Lower leg skin (tissue), 4 donors: ENCODE data around the gene KHDRBS2. TPM values are rescaled to one million over a fixed set of nuclear protein-coding genes. Genes with fewer than 3 reads are reported as not detected.

Source experiments
- DNase-seq, 2 donors: peaks; one replicate each; pipeline ENCODE4 v3.0.0-alpha.2; 2019; ENCODE audit warnings: low spot score in 2 of 2
- H3K4me3 ChIP-seq: fragments of 200-600 bp; sonication (generic); 2 replicates; pipeline ENCODE4 v1.5.1; 2017; ENCODE audit warnings: mild to moderate bottlenecking, low read depth; ENCODE audit not compliant: poor library complexity, severe bottlenecking
- CTCF ChIP-seq, 3 donors: fragments of 450-650 bp; IDR thresholded peaks; one replicate each; pipeline ENCODE4 v1.5.1; 2016; ENCODE audit warnings: antibody characterized with exemption in 3 of 3, mild to moderate bottlenecking in 3 of 3, moderate library complexity in 2 of 3
- POLR2A ChIP-seq, 2 donors: fragments of 450-650 bp; IDR thresholded peaks; one replicate each; pipeline ENCODE4 v1.6.1; 2016 to 2017; ENCODE audit warnings: antibody characterized with exemption in 2 of 2, mild to moderate bottlenecking in 1 of 2, moderate library complexity in 1 of 2
- WGBS, 2 donors: methylation state at CpG; one replicate each; pipeline ENCODE4 v1.1.5; 2018; 5-methylcytosine and 5-hydroxymethylcytosine counted together
- intact Hi-C: fragments of 100-400 bp; cut with DNase I; formaldehyde crosslinking; loops from one replicate; pipeline ENCODE4 v1.15.0; 2023; ENCODE audit warnings: low total_unique reads
- total RNA-seq, 4 donors: library from RNA; depleted of rRNA; stranded (reverse); fragments of >200 nt; gene quantifications; one replicate each; pipeline ENCODE4 v1.1.0, GENCODE V29; 2016

The KHDRBS2 gene
- total RNA-seq, 4 donors from 2014 or later, result 0.19 TPM; not detected in 3

DNA sequence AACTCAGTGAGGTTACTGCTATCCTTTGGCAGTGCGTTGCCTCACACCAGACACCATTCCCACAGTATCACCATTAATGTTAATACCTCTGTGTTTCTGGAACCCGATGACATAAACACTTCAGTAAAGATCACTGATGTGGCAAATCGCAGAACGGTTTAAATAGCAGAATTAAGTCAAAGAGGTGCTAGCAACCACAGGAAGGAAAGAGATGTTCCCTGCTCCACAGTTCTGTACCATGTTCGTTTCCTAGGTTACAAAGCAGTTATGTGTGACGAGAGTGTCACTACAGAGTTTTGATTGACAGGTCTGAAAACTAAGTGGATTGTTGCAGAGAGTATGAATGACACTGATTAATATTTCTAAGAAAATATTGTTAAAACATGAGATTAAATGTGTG lies 272.3 kb downstream of the KHDRBS2 start:
- WGBS, 2 donors, result 72 to 82% methylated on average over 6 of the region's 6 CpGs
- H3K4me3 ChIP-seq, result no peak overlapping the region
- no peak for DNase-seq
- intact Hi-C loops, result no loop called here
- no peak for TF ChIP-seq CTCF (IDR thresholded peaks at IDR 0.05)
- TF ChIP-seq POLR2A (IDR thresholded peaks at IDR 0.05), result no peak

GRCh38 chr6:62009445-62009844 lies 276.6 kb downstream of the KHDRBS2 start:
- intact Hi-C loops, result no loop called here
- no peak for DNase-seq
- peak overlapping the region; percentile 1 for H3K4me3 ChIP-seq
- 77 to 89% methylated on average over 3 of the region's 3 CpGs for WGBS, 2 donors
- no peak for TF ChIP-seq CTCF (IDR thresholded peaks at IDR 0.05)
- TF ChIP-seq POLR2A (IDR thresholded peaks at IDR 0.05), result no peak

DNA sequence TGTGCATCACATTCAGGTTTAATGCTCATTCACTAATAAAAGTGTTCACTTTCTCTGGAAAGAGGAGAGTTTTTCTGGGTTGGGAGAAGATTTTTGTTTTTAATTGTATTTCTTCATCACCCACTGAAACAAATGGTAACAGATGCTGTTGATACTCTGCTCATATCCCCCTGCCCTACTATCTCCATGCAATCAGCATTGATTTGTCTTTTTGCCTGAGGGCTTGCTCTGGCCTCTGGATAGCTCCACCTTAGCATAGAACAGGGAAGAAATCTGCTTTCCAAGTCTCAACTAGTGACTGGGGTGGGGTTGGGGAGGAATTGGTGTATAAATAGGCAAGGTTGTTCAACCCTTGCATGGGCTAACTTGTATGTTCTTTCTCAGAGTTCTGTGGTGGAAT lies 296.4 kb downstream of the KHDRBS2 start:
- intact Hi-C loops, result no loop called here
- H3K4me3 ChIP-seq, result no peak overlapping the region
- no peak for TF ChIP-seq CTCF (IDR thresholded peaks at IDR 0.05)
- TF ChIP-seq POLR2A (IDR thresholded peaks at IDR 0.05), result no peak
- no peak for DNase-seq

GRCh38 chr6:61980622-61981021 lies 305.4 kb downstream of the KHDRBS2 start:
- TF ChIP-seq CTCF (IDR thresholded peaks at IDR 0.05) (no peak), POLR2A (IDR thresholded peaks at IDR 0.05) (no peak)
- H3K4me3 ChIP-seq, result no peak overlapping the region
- intact Hi-C loops, result no loop called here
- DNase-seq, result no peak
- 63 to 69% methylated on average over 1 of the region's 1 CpG for WGBS, 2 donors

GRCh38 chr6:61977947-61978346 lies 308.1 kb downstream of the KHDRBS2 start:
- no peak for DNase-seq
- no peak for TF ChIP-seq POLR2A (IDR thresholded peaks at IDR 0.05)
- no peak for TF ChIP-seq CTCF (IDR thresholded peaks at IDR 0.05)
- no peak overlapping the region for H3K4me3 ChIP-seq
- intact Hi-C loops, result no loop called here
- 6 to 27% methylated on average over 1 of the region's 1 CpG for WGBS, 2 donors

- 11 to 40% methylated on average over 1 of the region's 1 CpG for WGBS, 2 donors
- TF ChIP-seq POLR2A (IDR thresholded peaks at IDR 0.05) (no peak), CTCF (IDR thresholded peaks at IDR 0.05) (no peak)
- intact Hi-C loops, result no loop called here
- no peak overlapping the region for H3K4me3 ChIP-seq
- no peak for DNase-seq
Measured at GRCh38 chr6:61977099-61977498, 308.9 kb downstream of the KHDRBS2 start.
